Esophagus muscularis mucosa (tissue), 3 donors: ENCODE measurements around the gene GALNS.

Source experiments
- POLR2A ChIP-seq: fragments of 450-650 bp; IDR thresholded peaks from one replicate; pipeline ENCODE4 v1.6.1; 2017; ENCODE audit warnings: antibody characterized with exemption, moderate library complexity, mild to moderate bottlenecking, low read depth
- POLR2AphosphoS5 ChIP-seq, 2 donors: sonication (generic); formaldehyde crosslinking; IDR thresholded peaks; one replicate each; pipeline ENCODE4 v1.6.1; 2017; ENCODE audit warnings: antibody characterized with exemption in 2 of 2
- TF ChIP-seq, protein P1 (sequence below), 3 experiments: fragments of 200-600 bp in 2 of 3; fragments of 450-650 bp in 1 of 3; sonication (generic) in 2 of 3; IDR thresholded peaks; one replicate each; pipeline ENCODE4 v1.5.1; 2017 to 2019; ENCODE audit warnings: antibody characterized with exemption in 3 of 3, mild to moderate bottlenecking in 2 of 3, moderate library complexity in 1 of 3

DNA sequence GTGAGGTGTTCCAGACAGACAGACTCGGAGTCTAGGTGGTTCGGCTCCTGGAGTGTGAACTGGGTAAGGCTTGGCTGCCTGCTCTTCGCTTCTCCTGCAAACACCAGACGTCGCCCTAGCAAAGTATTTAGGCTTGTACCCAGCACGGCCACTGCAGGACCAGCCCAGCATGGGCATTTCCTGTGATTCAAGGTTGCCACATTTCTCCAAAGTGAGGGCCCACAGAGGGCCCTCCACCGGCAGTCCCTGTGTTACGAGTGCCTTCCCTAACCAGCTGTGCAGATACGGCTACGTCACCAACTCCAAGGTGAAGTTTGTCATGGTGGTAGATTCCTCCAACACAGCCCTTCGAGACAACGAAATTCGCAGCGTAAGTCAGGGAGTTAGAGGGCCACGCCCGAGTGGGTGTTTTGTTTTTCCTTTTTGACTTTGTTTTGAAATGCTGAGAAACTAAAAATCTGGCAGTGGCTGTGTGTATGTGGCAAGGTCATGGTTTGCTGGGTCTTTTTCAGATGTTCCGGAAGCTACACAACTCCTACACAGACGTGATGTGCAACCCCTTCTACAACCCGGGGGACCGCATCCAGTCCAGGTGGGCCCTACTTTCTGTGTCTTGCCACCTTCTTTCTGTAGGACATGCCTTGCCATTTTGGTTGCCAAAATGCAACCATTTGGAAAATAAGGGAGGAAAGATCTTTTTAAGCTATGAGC lies 2.8 kb upstream of the GALNS start:
- no peak for TF ChIP-seq POLR2AphosphoS5 (IDR thresholded peaks at IDR 0.05)
- TF ChIP-seq, protein P1, sequence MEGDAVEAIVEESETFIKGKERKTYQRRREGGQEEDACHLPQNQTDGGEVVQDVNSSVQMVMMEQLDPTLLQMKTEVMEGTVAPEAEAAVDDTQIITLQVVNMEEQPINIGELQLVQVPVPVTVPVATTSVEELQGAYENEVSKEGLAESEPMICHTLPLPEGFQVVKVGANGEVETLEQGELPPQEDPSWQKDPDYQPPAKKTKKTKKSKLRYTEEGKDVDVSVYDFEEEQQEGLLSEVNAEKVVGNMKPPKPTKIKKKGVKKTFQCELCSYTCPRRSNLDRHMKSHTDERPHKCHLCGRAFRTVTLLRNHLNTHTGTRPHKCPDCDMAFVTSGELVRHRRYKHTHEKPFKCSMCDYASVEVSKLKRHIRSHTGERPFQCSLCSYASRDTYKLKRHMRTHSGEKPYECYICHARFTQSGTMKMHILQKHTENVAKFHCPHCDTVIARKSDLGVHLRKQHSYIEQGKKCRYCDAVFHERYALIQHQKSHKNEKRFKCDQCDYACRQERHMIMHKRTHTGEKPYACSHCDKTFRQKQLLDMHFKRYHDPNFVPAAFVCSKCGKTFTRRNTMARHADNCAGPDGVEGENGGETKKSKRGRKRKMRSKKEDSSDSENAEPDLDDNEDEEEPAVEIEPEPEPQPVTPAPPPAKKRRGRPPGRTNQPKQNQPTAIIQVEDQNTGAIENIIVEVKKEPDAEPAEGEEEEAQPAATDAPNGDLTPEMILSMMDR (IDR thresholded peaks at IDR 0.05): no peak
- TF ChIP-seq POLR2A: no peak
